T-helper 2 cell treated with Interferon-gamma antibody and Interleukin-4, amounts not matched to agents 5 μg/mL and 100 μg/mL, for 36 hours (primary cell): ENCODE measurements around the gene ADCY10.
"Not testable (repeated sequence)": the region's sequence is repeated elsewhere in the genome, so short reads cannot be mapped to it uniquely, and the experiment has no call there.

Experiments
- DNase-seq: peaks from one replicate; pipeline ENCODE4 v3.0.0; 2021; ENCODE audit warnings: low spot score
- H3K27ac Mint-ChIP-seq: one replicate; pipeline ENCODE4 v1.8.0; 2021; ENCODE audit warnings: mild to moderate bottlenecking, mixed read lengths
- H3K27me3 Mint-ChIP-seq: one replicate; pipeline ENCODE4 v1.8.0; 2021; ENCODE audit warnings: low read depth, mixed read lengths
- H3K36me3 Mint-ChIP-seq: one replicate; pipeline ENCODE4 v1.8.0; 2021; ENCODE audit warnings: low read depth, mixed read lengths
- H3K4me1 Mint-ChIP-seq: one replicate; pipeline ENCODE4 v1.8.0; 2021; ENCODE audit warnings: low read depth, mixed read lengths
- H3K4me3 Mint-ChIP-seq: one replicate; pipeline ENCODE4 v1.8.0; 2022; ENCODE audit warnings: mild to moderate bottlenecking, moderate library complexity, mixed read lengths
- H3K9me3 Mint-ChIP-seq: one replicate; pipeline ENCODE4 v1.8.0; 2021; ENCODE audit warnings: mixed read lengths

The ADCY10 gene

GRCh38 chr1:167833904-167834303 lies 80.0 kb downstream of the ADCY10 start:
- Mint-ChIP-seq H3K9me3 (no peaks in the 10 kb centered on the region), H3K36me3 (no peaks in the 10 kb centered on the region)

DNA sequence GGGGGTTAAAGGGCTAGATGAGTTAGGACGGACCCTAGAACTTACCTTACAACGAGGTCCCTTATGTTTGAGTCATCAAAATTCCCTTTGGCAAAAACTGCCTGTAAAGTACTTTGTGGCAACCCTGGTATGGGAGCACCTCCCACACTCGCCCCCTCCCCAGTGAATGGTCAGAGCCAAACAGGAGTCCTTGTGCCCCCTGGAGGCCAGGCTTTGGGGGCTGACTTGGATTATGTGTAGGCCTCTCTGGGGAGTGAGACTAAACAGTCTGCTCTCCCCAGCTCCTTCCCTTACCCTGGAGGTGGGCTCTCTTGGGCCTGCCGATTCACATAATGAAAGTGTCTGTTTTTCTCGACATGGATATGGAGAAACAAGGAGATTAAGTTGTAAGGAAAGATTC lies 81.2 kb downstream of the ADCY10 start:
- H3K4me3 Mint-ChIP-seq: no peak overlapping the region
- no peaks in the 10 kb centered on the region for H3K9me3 Mint-ChIP-seq

More at GRCh38 chr1:167833904-167834303, 80.0 kb downstream of the ADCY10 start:
- Mint-ChIP-seq H3K4me3 (no peak overlapping the region), H3K27me3 (peaks cover 22% of the 10 kb centered on the region), H3K27ac (no peak overlapping the region), H3K4me1 (peaks cover 5% of the 10 kb centered on the region)
- no peak for DNase-seq

GRCh38 chr1:167830668-167831067 lies 83.3 kb downstream of the ADCY10 start:
- H3K36me3 Mint-ChIP-seq, H3K9me3 Mint-ChIP-seq, H3K4me1 Mint-ChIP-seq, H3K4me3 Mint-ChIP-seq, H3K27me3 Mint-ChIP-seq, DNase-seq, H3K27ac Mint-ChIP-seq: not testable (repeated sequence)

More for the DNA sequence above, 81.2 kb downstream of the ADCY10 start:
- H3K36me3 Mint-ChIP-seq: no peaks in the 10 kb centered on the region
- H3K27me3 Mint-ChIP-seq: peaks cover 13% of the 10 kb centered on the region
- DNase-seq: no peak
- H3K27ac Mint-ChIP-seq: no peak overlapping the region
- peaks cover 5% of the 10 kb centered on the region for H3K4me1 Mint-ChIP-seq

DNA sequence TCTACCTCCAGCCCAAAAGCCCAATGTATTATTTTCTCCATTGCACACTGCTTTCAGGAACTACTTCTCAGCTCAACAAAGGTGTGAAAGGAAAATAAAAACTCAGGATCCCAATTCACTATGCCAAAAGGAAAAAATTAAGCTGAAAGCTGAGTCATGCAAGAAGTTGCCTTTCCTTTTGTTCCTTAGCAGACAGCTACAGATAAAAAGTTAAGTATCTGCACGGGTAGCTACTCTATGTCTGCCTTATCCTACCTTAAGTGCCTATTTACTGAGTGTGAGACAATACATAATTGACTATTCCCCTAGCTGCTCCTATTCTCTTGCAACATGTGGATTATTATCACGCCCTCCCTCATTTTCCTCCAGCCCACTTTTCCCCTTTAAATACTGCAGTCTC lies 84.1 kb downstream of the ADCY10 start:
- Mint-ChIP-seq H3K27me3 (peaks cover 9% of the 10 kb centered on the region), H3K27ac (no peak overlapping the region), H3K36me3 (no peaks in the 10 kb centered on the region), H3K4me3 (no peak overlapping the region), H3K4me1 (no peaks in the 10 kb centered on the region), H3K9me3 (no peaks in the 10 kb centered on the region)
- DNase-seq: no peak

DNA sequence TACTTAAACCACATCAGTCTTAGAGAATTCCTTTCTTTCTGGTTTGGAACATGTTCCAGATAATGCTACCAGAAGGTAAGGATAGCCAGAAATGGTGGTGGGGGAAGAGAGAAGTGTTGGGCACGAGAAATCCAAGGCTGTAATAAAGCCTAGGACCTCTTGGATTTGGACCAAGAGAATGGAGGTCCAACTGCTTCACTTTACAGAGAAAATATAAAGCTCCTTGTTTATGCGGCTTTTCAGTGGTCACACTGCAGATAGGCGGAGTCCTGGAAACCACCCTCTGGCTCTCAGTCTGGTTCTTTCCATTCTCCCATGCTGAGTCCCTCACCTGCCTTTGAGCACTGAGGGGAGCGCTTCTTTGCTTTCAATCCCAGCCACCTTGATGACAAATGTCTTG lies 87.8 kb downstream of the ADCY10 start:
- Mint-ChIP-seq H3K27ac (no peak overlapping the region), H3K9me3 (no peaks in the 10 kb centered on the region), H3K4me1 (peaks cover 4% of the 10 kb centered on the region), H3K27me3 (peaks cover 19% of the 10 kb centered on the region), H3K36me3 (no peaks in the 10 kb centered on the region), H3K4me3 (no peak overlapping the region)
- DNase-seq: no peak

- Mint-ChIP-seq H3K36me3 (no peaks in the 10 kb centered on the region), H3K4me3 (no peak overlapping the region), H3K9me3 (no peaks in the 10 kb centered on the region), H3K27ac (no peak overlapping the region), H3K27me3 (peaks cover 21% of the 10 kb centered on the region), H3K4me1 (peaks cover 4% of the 10 kb centered on the region)
- DNase-seq: no peak
These were observed 88.4 kb downstream of the ADCY10 start for GRCh38 chr1:167825419-167826079.

DNA sequence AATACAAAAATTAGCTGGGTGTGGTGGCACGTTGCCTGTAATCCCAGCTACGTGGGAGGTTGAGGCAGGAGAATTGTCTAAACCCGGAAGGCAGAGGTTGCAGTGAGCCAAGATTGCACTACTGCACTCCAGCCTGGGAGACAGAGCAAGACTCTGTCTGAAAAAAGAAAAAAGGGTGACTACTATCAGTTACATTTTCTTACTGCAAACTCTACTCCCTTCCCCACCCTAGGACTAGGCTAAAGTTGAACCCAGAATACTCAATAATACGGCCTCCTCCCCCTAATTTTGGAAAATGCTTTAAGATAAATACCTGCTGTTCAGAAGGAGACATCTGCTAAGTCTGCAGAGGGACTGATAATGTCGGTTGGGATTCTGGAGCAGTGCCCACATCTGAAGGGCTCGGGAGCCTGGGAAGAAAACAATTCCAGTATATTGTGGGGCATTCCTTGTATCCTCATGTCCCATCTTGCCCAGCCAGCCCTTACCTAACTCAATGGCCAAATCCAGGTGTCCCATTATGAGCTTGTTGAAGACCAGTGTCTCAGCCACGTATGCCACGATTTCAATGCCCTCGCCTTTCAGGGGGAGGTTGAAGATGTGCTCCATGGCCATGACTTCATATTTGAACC lies 89.7 kb downstream of the ADCY10 start:
- H3K27me3 Mint-ChIP-seq: peaks cover 19% of the 10 kb centered on the region
- DNase-seq: no peak
- H3K36me3 Mint-ChIP-seq: no peaks in the 10 kb centered on the region
- H3K4me3 Mint-ChIP-seq: no peak overlapping the region
- no peaks in the 10 kb centered on the region for H3K9me3 Mint-ChIP-seq
- H3K27ac Mint-ChIP-seq: no peak overlapping the region
- peaks cover 8% of the 10 kb centered on the region for H3K4me1 Mint-ChIP-seq

GRCh38 chr1:167821969-167822685 lies 91.8 kb downstream of the ADCY10 start:
- H3K36me3 Mint-ChIP-seq: no peaks in the 10 kb centered on the region
- no peaks in the 10 kb centered on the region for H3K9me3 Mint-ChIP-seq
- no peak overlapping the region for H3K4me3 Mint-ChIP-seq
- H3K27me3 Mint-ChIP-seq: peaks cover 19% of the 10 kb centered on the region
- no peak overlapping the region for H3K27ac Mint-ChIP-seq
- no peak for DNase-seq
- peaks cover 8% of the 10 kb centered on the region for H3K4me1 Mint-ChIP-seq

- no peaks in the 10 kb centered on the region for H3K9me3 Mint-ChIP-seq
- no peak overlapping the region for H3K4me3 Mint-ChIP-seq
- H3K27me3 Mint-ChIP-seq: peaks cover 19% of the 10 kb centered on the region
- DNase-seq: no peak
- H3K36me3 Mint-ChIP-seq: no peaks in the 10 kb centered on the region
- H3K4me1 Mint-ChIP-seq: peaks cover 8% of the 10 kb centered on the region
- no peak overlapping the region for H3K27ac Mint-ChIP-seq
These were observed 92.6 kb downstream of the ADCY10 start for GRCh38 chr1:167821356-167821685.

DNA sequence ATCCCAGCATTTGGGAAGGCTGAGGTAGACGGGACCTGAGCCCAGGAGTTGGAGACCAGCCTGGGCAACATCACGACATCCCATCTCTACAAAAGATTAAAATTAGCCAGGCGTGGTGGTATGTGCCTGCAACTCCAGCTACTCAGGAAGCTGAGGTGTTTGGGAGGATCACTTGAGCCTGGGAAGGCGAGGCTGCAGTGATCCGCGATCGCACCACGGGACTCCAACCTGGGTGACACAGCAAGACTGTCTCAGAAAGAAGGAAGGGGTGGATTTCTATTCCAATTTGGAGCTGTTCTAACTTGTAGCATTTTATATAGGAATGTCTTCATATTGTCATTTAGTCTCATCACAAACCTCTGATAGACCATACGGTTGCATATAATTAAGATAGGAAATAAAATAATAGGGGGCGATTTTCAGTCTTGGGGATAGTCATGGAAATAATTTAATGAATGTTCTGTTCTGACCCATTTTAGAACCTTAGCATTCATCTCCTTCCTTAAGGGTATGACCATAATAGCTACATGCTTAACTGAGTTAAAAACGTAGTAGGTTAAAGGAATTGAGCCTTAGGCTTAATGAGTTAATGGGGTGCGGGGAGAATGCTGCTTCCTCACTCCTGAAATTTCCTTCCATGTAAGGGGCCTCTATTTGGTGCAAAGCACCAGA lies 93.1 kb downstream of the ADCY10 start:
- no peaks in the 10 kb centered on the region for H3K36me3 Mint-ChIP-seq
- H3K27me3 Mint-ChIP-seq: peaks cover 21% of the 10 kb centered on the region
- no peak overlapping the region for H3K4me3 Mint-ChIP-seq
- DNase-seq: no peak
- peaks cover 8% of the 10 kb centered on the region for H3K4me1 Mint-ChIP-seq
- peaks cover 2% of the 10 kb centered on the region for H3K9me3 Mint-ChIP-seq
- no peak overlapping the region for H3K27ac Mint-ChIP-seq

GRCh38 chr1:167819849-167820683 lies 93.9 kb downstream of the ADCY10 start:
- Mint-ChIP-seq H3K9me3 (peaks cover 10% of the 10 kb centered on the region), H3K4me1 (peaks cover 8% of the 10 kb centered on the region), H3K4me3 (peak overlapping the region; percentile 70), H3K36me3 (no peaks in the 10 kb centered on the region), H3K27me3 (peaks cover 23% of the 10 kb centered on the region), H3K27ac (peak overlapping the region; percentile 23)
- peak; percentile 26 for DNase-seq

DNA sequence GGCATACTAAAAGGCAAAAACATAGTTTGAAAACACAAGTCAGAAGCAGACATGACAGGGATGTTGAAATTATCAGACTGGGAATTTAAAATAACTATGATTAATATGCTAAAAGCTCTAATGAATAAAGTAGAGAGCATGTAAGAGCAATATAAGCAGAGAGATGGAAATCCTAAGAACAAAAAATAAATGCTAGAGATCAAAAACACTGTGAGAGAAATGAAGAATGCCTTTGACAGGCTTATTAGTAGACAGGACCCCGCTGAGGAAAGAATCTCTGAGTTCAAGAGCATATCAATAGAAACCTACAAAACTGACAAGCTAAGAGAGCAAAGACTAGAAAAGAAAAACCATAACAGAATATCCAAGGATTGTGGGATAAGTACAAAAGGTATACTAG lies 98.3 kb downstream of the ADCY10 start:
- Mint-ChIP-seq H3K36me3 (peaks cover 3% of the 10 kb centered on the region), H3K4me3 (no peak overlapping the region), H3K9me3 (peaks cover 30% of the 10 kb centered on the region), H3K27ac (no peak overlapping the region), H3K27me3 (peaks cover 29% of the 10 kb centered on the region), H3K4me1 (peaks cover 4% of the 10 kb centered on the region)
- no peak for DNase-seq

- no peak for DNase-seq
- H3K9me3 Mint-ChIP-seq: peaks cover 30% of the 10 kb centered on the region
- H3K27me3 Mint-ChIP-seq: peaks cover 28% of the 10 kb centered on the region
- H3K36me3 Mint-ChIP-seq: peaks cover 3% of the 10 kb centered on the region
- H3K4me1 Mint-ChIP-seq: peaks cover 6% of the 10 kb centered on the region
- no peak overlapping the region for H3K4me3 Mint-ChIP-seq
- H3K27ac Mint-ChIP-seq: no peak overlapping the region
These were observed 101.0 kb downstream of the ADCY10 start for GRCh38 chr1:167812972-167813371.
